ENCODE data around the gene HTR2A. TPM values are rescaled to one million over a fixed set of nuclear protein-coding genes. Genes with fewer than 3 reads are reported as not detected.
"Not testable (repeated sequence)": the region's sequence is repeated elsewhere in the genome, so short reads cannot be mapped to it uniquely, and the experiment has no call there.

The HTR2A gene
- total RNA-seq, 1 donor from 2014 or later, result 0.09 TPM

- ATAC-seq (no peak), DNase-seq (ENCODE audit: low spot score) (no peak)
- intact Hi-C loops (cut with DNase I), result no loop called here
These were observed 74.3 kb downstream of the HTR2A start for GRCh38 chr13:46822551-46822950.

DNA sequence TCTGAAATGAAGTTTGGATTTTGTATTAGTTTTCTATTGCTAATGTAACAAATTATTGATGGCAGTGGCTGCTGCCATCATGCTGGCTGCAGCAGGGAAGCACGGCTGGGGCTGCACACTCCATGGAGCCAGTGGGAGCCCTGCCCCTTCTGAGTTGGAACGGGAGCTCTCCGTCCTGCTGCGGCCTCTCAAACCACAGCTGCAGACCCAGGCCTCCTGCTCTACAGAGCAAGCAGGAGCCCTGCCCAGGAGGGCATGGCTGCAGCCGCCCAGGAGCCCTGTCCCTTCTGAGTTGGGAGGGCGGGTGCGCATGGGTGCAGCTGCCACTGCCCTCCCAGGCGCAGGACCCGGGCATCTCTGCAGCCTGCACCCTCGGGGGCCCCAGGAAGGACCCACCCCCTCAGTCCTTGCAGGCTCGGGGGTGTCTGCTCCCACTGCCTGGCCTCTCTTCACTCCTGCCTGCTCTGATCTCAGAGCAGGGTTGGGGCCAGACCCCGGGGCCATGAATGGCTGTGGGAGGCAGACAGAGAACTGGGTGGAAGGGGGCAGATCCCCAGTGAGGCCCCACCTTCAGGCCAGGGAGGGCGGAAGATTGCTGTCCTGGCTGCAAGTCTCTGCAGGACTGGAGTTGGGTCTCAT is 78.9 kb downstream of the HTR2A start:
- DNase-seq (ENCODE audit: low spot score) (no peak), ATAC-seq (no peak)
- intact Hi-C loops (cut with DNase I), result no loop called here

DNA sequence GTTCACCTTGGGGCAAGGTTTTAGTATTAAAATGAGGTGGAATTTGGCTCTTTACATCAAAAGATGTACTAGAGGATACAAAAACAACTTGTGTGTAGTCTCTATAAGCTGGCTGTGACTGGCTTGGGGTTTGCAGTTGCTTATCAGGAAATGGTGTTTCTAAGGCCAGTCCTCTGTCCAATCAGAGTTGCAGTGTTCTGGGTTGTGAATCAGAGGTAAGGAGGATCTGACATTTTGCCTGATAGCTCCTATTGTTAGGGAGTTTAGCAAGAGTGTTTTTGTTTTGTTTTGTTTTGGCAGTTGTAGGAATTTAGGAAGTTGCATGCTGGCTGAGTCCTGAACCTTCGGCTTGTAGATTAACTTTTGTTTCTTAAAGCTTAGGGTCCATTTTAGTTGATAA is 79.8 kb downstream of the HTR2A start:
- ATAC-seq (no peak), DNase-seq (ENCODE audit: low spot score) (no peak)
- intact Hi-C loops (cut with DNase I), result no loop called here

DNA sequence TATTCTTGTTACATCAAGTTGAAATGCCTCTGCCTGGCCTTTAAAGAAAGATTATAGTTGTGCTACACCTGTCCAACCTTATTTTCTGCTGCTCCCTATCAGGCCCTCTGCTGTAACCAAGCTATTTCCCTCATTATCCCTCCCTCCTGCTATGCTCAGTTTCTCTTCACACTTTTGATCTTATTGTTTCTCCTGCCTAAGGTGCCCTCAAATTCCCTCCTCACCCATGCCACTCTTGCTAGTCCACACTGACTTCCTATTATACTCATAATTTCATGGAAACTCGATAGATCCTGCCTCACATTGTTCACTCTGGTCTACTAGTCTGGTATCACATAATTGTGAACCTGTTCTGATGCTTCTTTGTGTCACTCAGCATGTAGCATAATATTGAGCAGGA is 80.5 kb downstream of the HTR2A start:
- no peak for ATAC-seq

GRCh38 chr13:46812301-46812797 is 84.5 kb downstream of the HTR2A start:
- DNase-seq (ENCODE audit: low spot score) (no peak), ATAC-seq (no peak)
- intact Hi-C loops (cut with DNase I), result no loop called here

More for the DNA sequence above, 80.5 kb downstream of the HTR2A start:
- no peak for DNase-seq (ENCODE audit: low spot score)
- intact Hi-C loops (cut with DNase I), result no loop called here

GRCh38 chr13:46810440-46810839 is 86.4 kb downstream of the HTR2A start:
- DNase-seq (ENCODE audit: low spot score), result no peak
- no peak for ATAC-seq
- intact Hi-C loops (cut with DNase I), result no loop called here

- ATAC-seq; intact Hi-C loops (cut with DNase I); DNase-seq (ENCODE audit: low spot score): not testable (repeated sequence)
These were observed 91.9 kb downstream of the HTR2A start for GRCh38 chr13:46804921-46805320.

DNA sequence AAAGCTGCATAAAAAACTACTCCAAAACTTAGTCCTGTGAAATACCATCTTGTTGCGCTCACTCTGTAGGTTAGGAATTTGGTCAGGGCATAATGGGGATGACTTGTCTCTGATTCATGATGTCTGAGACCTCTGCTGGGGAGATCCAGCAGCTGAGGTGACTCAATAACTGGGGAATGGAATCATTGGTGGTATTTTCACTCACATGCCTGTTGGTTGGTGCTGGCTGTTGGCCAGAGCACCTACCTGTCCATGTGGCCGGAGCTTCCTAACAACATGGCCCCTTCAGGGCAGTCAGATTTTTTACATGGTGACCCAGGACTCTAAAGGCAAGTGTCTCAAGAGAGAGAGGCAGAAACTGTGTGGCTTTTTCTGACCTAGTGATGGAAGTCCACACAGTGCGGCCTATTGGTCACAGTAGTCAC is 92.5 kb downstream of the HTR2A start:
- ATAC-seq (no peak), DNase-seq (ENCODE audit: low spot score) (no peak)
- intact Hi-C loops (cut with DNase I), result no loop called here

DNA sequence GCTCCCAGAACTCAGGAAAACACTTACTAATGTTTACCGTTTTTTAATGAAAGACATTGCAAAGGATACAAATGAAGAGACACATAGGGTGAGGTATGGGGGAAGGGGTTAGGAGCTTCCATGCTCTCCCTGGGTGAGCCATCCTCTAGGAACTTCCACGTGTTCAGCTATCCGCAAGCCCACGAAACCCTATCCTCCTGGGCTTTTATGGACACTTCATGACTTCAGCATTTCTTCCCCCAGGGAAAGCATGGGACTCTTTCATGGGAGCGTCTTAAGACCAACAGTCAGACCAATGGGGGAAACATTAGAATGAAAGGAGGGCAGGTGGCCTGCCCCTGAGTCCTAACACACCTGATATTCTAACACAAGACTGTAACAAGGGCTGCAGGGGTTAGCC is 93.3 kb downstream of the HTR2A start:
- intact Hi-C loops (cut with DNase I), result no loop called here
- ATAC-seq (no peak), DNase-seq (ENCODE audit: low spot score) (no peak)

DNA sequence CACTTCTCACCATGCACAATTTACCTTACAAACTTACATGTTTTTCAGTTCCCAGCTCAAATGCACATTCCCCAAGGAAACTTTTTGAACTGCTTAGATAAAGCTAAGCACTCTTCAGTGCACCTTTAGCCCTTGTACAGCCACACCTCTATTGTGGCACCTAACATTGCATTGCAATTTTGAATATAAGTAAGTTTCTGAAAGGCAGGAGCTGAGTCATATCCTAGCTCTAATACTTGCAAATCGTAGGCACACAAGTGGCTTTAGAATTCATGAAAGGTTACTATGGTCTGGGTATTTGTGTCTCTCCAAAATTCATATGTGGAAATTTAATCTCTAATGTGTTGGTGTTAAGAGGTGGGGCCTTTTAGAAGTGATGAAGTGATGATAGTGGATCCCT is 95.0 kb downstream of the HTR2A start:
- intact Hi-C loops (cut with DNase I), result no loop called here
- DNase-seq (ENCODE audit: low spot score), result no peak
- ATAC-seq, result no peak

DNA sequence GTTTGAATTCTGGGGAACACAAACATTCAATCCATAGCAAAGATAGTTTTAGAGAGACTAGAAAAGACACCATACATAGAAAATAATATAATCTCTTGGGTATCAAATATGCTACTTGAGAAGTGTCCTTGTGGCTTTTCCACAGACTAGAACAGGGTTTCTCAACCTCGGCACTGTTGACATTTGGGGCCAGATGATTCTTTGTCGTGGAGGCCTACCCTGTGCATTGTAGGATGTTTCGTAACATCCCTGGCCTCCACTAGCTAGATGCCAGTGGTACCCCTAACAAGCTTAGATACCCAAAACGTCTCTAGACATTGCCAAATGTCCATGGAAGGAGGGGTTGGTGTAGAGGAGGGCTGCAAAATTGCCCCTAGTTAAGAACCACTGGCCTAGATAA is 97.7 kb downstream of the HTR2A start:
- DNase-seq (ENCODE audit: low spot score) (no peak), ATAC-seq (no peak)
- intact Hi-C loops (cut with DNase I), result no loop called here

- DNase-seq (ENCODE audit: low spot score), result no peak
- intact Hi-C loops (cut with DNase I), result no loop called here
- peak; percentile 31 for ATAC-seq
These were observed 99.2 kb downstream of the HTR2A start for GRCh38 chr13:46797501-46798237.

DNA sequence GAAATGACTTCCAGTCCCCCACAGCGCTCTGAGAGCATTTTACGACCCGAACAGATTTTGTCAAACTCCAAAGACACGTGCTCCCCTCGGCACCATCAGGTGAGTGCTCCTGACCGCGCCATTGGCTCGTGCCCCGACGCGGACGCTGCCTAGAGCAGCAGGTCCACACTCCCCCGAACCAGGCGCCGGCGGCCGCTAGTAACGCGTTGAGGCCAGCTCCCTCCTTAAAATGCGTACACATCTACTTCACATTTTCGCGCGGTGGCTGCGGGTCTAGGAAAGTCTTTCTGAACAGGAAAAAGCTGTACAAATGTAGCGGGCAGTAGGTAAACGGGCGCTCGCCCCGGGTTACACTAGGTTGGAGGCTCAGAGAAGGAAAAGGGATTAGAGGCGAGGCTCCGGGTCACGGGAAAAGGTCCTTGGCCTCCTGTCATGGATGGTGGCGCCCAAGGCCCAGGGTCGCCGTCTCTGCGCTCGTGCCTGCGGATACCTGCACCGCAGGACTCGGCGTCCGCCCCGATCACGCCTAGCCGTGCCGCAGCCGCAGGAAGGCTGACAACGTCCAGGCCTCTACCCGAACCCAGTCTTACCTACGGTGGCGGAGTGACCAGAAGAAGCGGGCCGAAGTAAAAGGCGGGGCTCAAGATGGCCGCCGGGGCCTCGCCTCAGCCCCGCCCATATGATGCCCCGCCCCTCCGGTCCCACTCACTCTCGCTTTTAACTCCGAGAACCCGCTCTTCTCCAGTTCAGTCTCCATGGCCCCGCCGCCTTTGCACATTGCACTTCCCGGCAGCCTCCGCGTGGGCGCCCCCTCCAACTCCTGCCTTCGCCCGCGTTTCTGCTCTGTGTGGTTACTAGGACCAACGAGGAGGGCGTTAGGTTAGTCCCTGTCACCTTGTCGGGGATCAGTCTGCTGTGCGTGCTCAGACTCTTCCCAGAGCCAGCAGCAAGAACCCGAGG is 100.1 kb downstream of the HTR2A start, which contains the start of gene ESD:
TSS of gene ESD (minus strand) at position 647 of the 960 bp plus-strand sequence. CDS start 5,748 bp downstream, outside the sequence.
- intact Hi-C loops (cut with DNase I), result no loop called here
- peak; percentile 100 for ATAC-seq
- DNase-seq (ENCODE audit: low spot score), result peak; percentile 98

GRCh38 chr13:46796129-46796514 is 100.7 kb downstream of the HTR2A start:
- intact Hi-C loops (cut with DNase I), result no loop called here
- DNase-seq (ENCODE audit: low spot score) (no peak), ATAC-seq (no peak)

GRCh38 chr13:46795321-46795720 is 101.5 kb downstream of the HTR2A start:
- intact Hi-C loops (cut with DNase I), result no loop called here
- ATAC-seq (no peak), DNase-seq (ENCODE audit: low spot score) (no peak)

DNA sequence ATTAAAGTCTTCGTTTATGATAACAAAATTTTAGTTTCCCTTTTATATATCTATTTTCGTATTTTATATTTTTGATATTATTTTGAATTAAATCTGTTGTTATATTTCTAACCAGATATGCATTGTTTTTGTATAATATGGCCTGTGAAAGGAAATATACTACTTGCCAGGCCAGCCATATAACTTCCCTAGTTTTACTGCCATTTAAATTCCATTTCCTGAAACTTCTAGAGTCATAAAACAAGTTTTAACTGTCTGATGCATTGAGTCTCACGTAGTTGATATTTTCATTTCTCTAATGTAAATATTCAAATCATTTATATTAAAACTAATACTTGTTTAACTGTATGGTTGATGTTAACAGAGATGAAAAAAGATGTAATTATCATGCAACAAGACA is 113.3 kb downstream of the HTR2A start:
- DNase-seq (ENCODE audit: low spot score) (no peak), ATAC-seq (no peak)
- intact Hi-C loops (cut with DNase I), result no loop called here

GRCh38 chr13:46782691-46783090 is 114.2 kb downstream of the HTR2A start:
- intact Hi-C loops (cut with DNase I), result no loop called here
- DNase-seq (ENCODE audit: low spot score), result no peak
- no peak for ATAC-seq

- no peak for ATAC-seq
- intact Hi-C loops (cut with DNase I), result no loop called here
- no peak for DNase-seq (ENCODE audit: low spot score)
These were observed 114.8 kb downstream of the HTR2A start for GRCh38 chr13:46782066-46782465.
